Measurements from ENCODE around the gene EN2. TPM values are rescaled to one million over a fixed set of nuclear protein-coding genes. Genes with fewer than 3 reads are reported as not detected.
A peak's percentile ranks its signal among the peaks of the same experiment; 100 is the strongest.

The EN2 gene
- total RNA-seq, 1 experiment from 2014 or later, result 0.07 TPM

GRCh38 chr7:155471718-155472117 lies 13.8 kb downstream of the EN2 start:
- H3K9me3 Mint-ChIP-seq, result no peaks in the 10 kb centered on the region; a peak in 1 of 5 replicates
- H3K4me3 Mint-ChIP-seq, result no peak overlapping the region
- peaks cover 27 to 33% of the 10 kb centered on the region in 2 experiments for H3K4me1 Mint-ChIP-seq

More at GRCh38 chr7:155471718-155472117, 13.8 kb downstream of the EN2 start:
- Histone ChIP-seq H3K79me2 (ENCODE audit: insufficient read depth, low read length) (no peaks in the 10 kb centered on the region), H3K79me1 (ENCODE audit: insufficient read depth, low read depth, low read length, poor library complexity, severe bottlenecking) (no peaks in the 10 kb centered on the region), H4K91ac (ENCODE audit: insufficient read length, low read depth, low read length) (no peak overlapping the region), H3K27ac (ENCODE audit: insufficient read length, low read depth, low read length) (no peak overlapping the region), H3K9ac (ENCODE audit: extremely low read depth, insufficient read length, low read length) (no peak overlapping the region), H2BK12ac (ENCODE audit: insufficient read length, low read depth, low read length) (no peak overlapping the region), H3K56ac (ENCODE audit: insufficient read length, low read depth, low read length) (no peak overlapping the region), H3K4me2 (ENCODE audit: insufficient read depth, insufficient read length, low read length) (no peak overlapping the region), H2AFZ (ENCODE audit: low read length) (no peak overlapping the region), H3K4ac (ENCODE audit: low read depth, low read length) (no peak overlapping the region), H3K18ac (ENCODE audit: insufficient read length, low read depth, low read length) (no peak overlapping the region), H3T11ph (ENCODE audit: low read length) (no peak overlapping the region), H2AK5ac (ENCODE audit: insufficient read length, low read length) (no peak overlapping the region), H2BK20ac (ENCODE audit: low read depth, low read length, poor library complexity, severe bottlenecking) (no peak overlapping the region), H3K23ac (ENCODE audit: insufficient read length, low read depth, low read length) (no peak overlapping the region), H2BK5ac (ENCODE audit: insufficient read length, low read length) (no peak overlapping the region), H4K8ac (replicated peaks; ENCODE audit: insufficient read length, low read depth, low read length) (no peak overlapping the region), H3K9me3 (ENCODE audit: control insufficient read depth, low read depth, low read length) (no peaks in the 10 kb centered on the region), H3K4me1 (ENCODE audit: insufficient read depth, low read length) (no peaks in the 10 kb centered on the region), H2BK120ac (ENCODE audit: low read depth, low read length, poor library complexity, severe bottlenecking) (no peak overlapping the region), H3K23me2 (ENCODE audit: insufficient read length, low read depth, low read length, poor library complexity, severe bottlenecking) (peaks cover 8% of the 10 kb centered on the region), H3K27me3 (ENCODE audit: insufficient read depth, low read length) (peaks cover 92% of the 10 kb centered on the region), H3K14ac (ENCODE audit: insufficient read depth, low read length) (no peak overlapping the region), H2BK15ac (ENCODE audit: low read depth, low read length) (no peak overlapping the region), H4K5ac (ENCODE audit: insufficient read length, low read depth, low read length) (no peak overlapping the region), H4K20me1 (ENCODE audit: control insufficient read depth, insufficient read depth, insufficient read length) (no peaks in the 10 kb centered on the region)
- peaks cover 100% of the 10 kb centered on the region for H3K27me3 Mint-ChIP-seq (ENCODE audit: low read depth)
- peak; percentile 24 for DNase-seq
- no peak overlapping the region for H3K27ac Mint-ChIP-seq
- no CpG with 5 or more reads among the region's 11 CpGs for WGBS (ENCODE audit: extremely low coverage, insufficient read length, low lambda C conversion rate)
- no peaks in the 10 kb centered on the region for H3K36me3 Mint-ChIP-seq (ENCODE audit: insufficient read depth in 1 of 3, low read depth in 3 of 3)
- TF ChIP-seq CTCF (conservative IDR thresholded peaks at IDR 0.05), result no peak
